Myometrial cell (primary cell): ENCODE results near the gene NBPF4. TPM values are rescaled to one million over a fixed set of nuclear protein-coding genes. Genes with fewer than 3 reads are reported as not detected.

Source experiments
- total RNA-seq: library from RNA; depleted of rRNA; stranded (reverse); fragments of >200 nt; gene quantifications from 2 replicates; pipeline ENCODE4 v1.2.3, GENCODE V29; 2015

Gene NBPF4
- not detected in 2 replicates for total RNA-seq

GRCh38 chr1:108243976-108244375 is at the start of gene NBPF4:
Gene NBPF4 (minus strand): TSS chr1:108244076. CDS start chr1:108243761, 315 bp downstream.

GRCh38 chr1:108199781-108200686 is 43.8 kb downstream of the NBPF4 start, which contains the start of gene SLC25A24:
Gene SLC25A24 (minus strand): TSS chr1:108200343. CDS start chr1:108200138, 205 bp downstream.

Other genes with a start within 250 kb of the NBPF4 start
- gene SLC25A24, start 43.7 kb downstream of the NBPF4 start, total RNA-seq = 28.3 and 34.9 TPM in 2 replicates
- gene NBPF6, start 206.3 kb upstream of the NBPF4 start, total RNA-seq = not detected in 2 replicates